GM13977 (cell line): ENCODE results near the gene POU2F3.

Experiments used
- DNase-seq: peaks from one replicate; pipeline ENCODE4 v3.0.0; 2012; ENCODE audit warnings: low spot score
- CTCF ChIP-seq: IDR thresholded peaks from 2 replicates; pipeline ENCODE4 v1.5.1; 2012; ENCODE audit warnings: mild to moderate bottlenecking, control low read depth; ENCODE audit not compliant: insufficient read depth; ENCODE audit errors: extremely low read depth, missing control alignments
- in situ Hi-C: fragments of 300-500 bp; cut with MboI; formaldehyde crosslinking; loops from one replicate; pipeline ENCODE4 v1.12.0; 2022; ENCODE audit warnings: low sequenced_read_pairs, low pct_unique_long_range_greater_than_20kb, mixed read lengths, inconsistent platforms; ENCODE audit not compliant: unreplicated experiment

The POU2F3 gene

GRCh38 chr11:120256178-120256577 is 16.2 kb downstream of the POU2F3 start:
- no peak for DNase-seq
- no peak for TF ChIP-seq CTCF
- in situ Hi-C loops: no loop called here

GRCh38 chr11:120256779-120257178 is 16.8 kb downstream of the POU2F3 start:
- TF ChIP-seq CTCF: no peak
- DNase-seq: no peak
- in situ Hi-C loops: no loop called here

GRCh38 chr11:120257346-120257745 is 17.4 kb downstream of the POU2F3 start:
- DNase-seq: no peak
- no peak for TF ChIP-seq CTCF
- in situ Hi-C loops: no loop called here

GRCh38 chr11:120258661-120259060 is 18.7 kb downstream of the POU2F3 start:
- no peak for DNase-seq
- in situ Hi-C loops: no loop called here
- no peak for TF ChIP-seq CTCF

- in situ Hi-C loops: no loop called here
- no peak for TF ChIP-seq CTCF
- DNase-seq: no peak
Measured at GRCh38 chr11:120259241-120259640, 19.3 kb downstream of the POU2F3 start.

- in situ Hi-C loops: no loop called here
Measured at GRCh38 chr11:120259988-120260565, 20.1 kb downstream of the POU2F3 start.

More at GRCh38 chr11:120259988-120260565, 20.1 kb downstream of the POU2F3 start:
- no peak for DNase-seq
- no peak for TF ChIP-seq CTCF
